NCI-H187 treated with DMSO at 0.1 percent for 48 hours (cell line): ENCODE results near the gene TMEM53.

Experiments used
- DNase-seq: peaks from one replicate; lab custom pipeline; 2025; lab: John Stamatoyannopoulos, UW

TMEM53 gene

DNA sequence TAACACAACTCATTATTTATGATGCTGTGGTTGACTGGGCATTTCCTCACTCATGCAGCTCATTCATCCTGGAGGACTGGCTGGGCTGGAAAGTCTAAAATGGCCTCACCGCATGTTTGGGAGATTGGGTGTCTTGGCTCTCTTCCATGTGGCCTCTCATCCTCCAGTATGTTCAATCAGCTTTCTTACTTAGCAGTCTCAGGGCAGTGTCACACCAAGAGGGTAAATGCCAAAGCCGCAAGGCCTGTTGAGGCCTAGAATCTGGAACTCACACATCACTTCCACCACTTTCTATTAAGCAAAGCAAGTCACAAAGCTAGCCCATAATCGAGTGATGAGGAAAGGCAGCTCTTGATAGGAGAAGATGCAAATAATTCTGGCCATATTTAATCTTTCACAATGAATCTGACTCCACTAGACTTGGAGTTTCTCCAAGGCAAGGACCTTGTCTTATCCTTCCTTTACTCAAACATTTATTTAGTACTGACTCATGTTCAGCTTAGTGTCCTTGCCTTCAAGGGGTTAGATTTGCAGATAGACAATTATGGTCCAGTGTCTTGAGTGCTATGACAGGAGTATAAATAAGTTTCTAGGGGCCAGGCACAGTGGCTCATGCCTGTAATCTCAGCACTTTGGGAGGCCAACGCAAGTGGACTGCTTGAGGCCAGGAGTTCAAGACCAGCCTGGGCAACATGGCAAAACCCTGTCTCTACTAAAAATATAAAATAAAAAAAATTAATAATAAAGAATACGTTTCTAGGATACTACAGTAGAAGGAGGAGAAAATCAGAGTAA is 45.1 kb downstream of the TMEM53 start:
- no peak for DNase-seq

GRCh38 chr1:44625348-44625747 is 48.9 kb downstream of the TMEM53 start:
- no peak for DNase-seq

DNA sequence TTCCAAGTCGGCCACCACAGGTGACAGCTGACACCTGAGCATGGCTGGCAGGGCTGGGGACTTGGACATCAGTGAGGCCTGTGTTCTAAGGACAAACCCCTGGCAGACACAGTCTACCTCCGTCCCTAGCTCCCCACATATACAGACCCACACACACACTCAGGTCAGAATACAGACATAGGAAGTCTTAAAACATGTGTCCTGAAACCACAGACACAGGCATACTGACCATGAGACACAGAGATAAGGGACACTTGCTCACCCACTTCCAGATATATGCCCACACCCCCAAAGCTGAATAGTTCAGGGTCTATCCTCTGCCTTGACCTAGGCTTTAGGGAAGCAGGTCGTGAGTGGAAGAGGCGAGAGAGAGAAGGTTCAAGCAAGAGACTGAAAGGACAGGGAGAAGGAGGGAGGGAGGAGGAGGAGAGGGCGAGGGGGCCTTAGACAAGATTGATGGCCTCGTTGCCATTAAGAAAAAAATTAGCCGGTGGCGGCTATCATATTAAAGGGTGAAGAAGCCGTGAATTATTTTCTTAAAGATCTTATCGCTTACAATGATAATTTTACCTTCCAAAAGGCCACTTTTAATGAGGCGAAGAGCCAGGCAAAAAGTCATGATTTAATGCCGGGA is 49.9 kb downstream of the TMEM53 start:
- no peak for DNase-seq

- no peak for DNase-seq
Measured at GRCh38 chr1:44621841-44622286, 52.4 kb downstream of the TMEM53 start.

GRCh38 chr1:44620072-44620471 is 54.2 kb downstream of the TMEM53 start:
- no peak for DNase-seq

- no peak for DNase-seq
Measured at GRCh38 chr1:44619261-44619900, 54.9 kb downstream of the TMEM53 start.

GRCh38 chr1:44617703-44618029 is 56.6 kb downstream of the TMEM53 start:
- no peak for DNase-seq

DNA sequence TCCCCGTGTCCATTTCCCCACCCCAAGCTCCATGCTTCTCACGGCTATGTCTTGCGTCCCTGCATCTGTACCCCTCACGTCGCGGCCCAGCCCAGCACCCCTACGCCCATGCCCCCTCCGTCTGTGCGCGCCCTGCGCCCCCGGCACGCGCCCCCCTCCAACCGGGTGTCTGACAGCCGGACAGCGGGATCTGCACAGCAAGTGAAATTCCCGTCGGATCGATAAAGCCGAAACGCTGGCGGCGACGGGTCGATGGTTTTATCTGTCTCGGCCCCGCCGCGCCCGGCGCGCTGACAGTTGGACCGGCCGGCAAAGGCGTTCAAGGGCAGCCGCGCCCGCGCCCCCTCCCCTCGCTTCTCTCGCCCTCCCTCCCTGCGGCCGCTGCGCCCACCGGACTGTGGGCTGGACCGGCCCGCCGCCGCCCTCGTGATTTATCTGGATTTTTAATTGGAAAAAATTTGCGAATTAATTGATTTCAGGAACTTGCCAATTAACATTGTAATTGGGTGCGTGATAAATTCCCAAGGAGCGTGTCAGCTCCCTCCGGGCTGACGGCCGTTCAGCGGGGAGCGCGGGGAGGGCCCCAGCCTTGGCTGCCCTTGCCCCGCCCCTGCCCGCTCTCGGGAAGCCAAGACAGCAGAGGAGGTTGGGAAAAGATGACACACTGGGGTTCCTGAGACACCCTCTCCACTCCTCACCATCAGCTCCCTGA is 57.1 kb downstream of the TMEM53 start:
- no peak for DNase-seq

GRCh38 chr1:44616284-44616990 is 57.8 kb downstream of the TMEM53 start:
- DNase-seq, result no peak

DNA sequence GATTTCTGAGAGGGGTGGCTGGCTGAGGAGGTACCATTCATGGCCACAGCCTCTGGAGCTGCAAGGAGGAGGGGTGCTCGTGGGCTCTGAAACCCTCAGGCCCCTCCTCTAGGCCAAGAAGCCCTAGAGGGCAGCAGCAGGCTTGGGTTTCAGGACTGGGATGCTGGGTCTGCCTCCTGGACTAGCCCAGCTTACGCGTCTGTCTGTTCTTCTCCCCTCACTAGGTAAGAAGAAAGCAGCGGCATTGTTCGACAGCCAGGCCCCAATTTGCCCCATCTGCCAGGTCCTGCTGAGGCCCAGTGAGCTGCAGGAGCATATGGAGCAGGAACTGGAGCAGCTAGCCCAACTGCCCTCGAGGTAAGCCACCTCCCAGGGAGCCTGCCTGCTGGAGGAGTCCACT is 60.3 kb downstream of the TMEM53 start:
- DNase-seq, result no peak

DNA sequence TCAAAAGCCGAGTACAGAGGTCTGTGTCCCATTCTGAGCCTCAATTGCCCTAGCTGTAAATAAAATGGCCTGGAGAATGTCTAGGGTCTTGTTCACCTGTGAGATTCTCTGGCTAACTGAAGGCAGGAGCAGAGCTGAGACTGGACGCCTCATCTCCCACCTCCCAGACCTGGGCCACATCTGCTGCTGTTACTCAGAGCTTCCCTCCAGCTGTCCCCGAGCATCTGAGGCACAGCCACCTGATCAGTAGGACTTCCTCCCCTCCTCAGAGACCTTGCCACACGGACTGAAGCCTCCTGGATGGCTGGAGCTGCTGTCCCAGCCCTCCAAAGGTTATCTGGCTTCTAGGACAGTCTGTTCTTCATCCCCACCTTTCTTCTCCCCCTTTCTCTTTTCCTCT is 62.4 kb downstream of the TMEM53 start:
- no peak for DNase-seq

DNA sequence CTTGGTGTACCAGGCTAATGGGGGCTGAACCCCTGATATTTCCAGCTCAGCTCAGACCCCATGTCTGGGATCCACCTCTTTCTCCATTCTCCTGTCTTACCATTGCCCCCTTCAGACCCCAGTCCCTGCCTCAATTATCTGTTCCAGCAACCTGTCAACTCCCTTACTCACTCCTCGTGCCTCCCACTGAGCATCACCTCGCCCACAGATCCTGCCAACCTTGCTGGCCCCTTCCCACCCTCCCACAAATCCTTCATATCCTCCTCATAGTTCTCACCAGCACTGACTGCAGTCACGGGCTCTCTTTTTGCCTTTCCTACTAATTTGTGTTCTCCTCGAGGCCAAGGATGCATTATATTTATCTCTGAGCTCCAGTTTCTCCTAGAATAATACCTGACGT is 62.9 kb downstream of the TMEM53 start:
- DNase-seq, result no peak

DNA sequence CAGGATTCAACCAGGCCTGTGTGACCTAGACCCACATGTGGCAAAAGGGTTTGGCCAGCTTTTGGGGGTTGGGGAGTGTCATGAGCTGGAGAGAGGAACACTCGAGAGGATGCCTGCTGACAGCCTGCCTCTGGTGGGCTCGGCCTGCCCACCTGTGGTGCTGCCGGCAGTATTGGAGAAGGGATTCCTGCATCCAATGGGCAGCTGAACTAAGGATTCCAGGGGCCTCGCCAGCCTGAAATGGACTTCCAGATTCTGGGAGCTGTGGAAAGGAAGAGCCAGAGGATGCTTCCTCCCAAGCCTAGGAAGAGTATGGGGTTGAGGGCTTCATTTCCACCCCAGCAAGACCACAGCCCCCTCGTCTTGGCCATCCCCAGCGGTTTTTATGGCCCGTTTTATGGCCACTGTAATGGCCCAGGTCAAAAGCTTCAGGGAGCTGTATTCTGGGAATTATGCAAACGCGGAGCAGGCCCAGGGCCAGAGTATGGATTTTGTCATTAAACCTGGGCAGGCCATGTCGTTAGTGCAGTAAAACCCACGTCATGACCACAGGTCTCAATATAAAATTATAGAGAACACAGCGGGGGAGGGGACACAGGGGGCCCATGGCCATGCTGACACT is 63.6 kb downstream of the TMEM53 start:
- no peak for DNase-seq

- no peak for DNase-seq
Measured at GRCh38 chr1:44609768-44610526, 64.3 kb downstream of the TMEM53 start.

DNA sequence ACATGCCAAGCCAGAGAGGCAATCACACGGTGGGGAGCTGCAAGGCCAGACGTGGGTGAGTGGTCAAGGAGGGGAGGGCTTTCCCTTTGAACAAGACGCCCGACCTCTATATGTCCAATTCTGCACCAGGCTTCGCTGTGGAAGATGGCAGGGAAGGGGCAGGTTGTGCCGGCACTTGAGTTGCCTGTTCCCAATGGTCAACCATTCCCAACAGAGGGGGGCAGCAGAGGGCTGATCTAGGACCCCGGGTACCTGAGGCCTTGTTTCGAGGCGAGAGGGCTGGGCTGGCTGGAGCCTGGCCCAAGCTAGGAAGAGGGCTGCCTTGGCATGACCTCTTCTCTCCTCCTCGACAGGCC is 64.9 kb downstream of the TMEM53 start:
- no peak for DNase-seq

DNA sequence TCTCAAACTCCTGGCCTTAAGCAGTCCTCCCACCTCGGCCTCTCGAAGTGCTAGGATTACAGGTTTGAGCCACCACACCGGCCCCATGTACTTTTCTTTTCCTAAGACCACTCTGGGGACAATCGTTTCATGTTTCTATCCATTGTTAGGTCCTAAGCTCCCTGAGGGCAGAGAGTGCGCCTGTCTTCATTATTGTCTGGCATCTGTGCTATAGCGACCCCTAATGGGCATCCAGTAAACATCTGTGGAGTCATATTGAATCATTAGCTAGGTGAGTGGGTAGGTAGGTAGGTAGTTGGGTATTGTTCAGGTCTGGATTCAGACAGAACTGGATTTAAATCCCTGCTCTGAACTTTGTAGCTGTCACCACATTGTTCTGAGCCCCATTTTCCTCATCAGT is 66.1 kb downstream of the TMEM53 start:
- DNase-seq, result no peak

- no peak for DNase-seq
Measured at GRCh38 chr1:44606701-44607281, 67.5 kb downstream of the TMEM53 start.

GRCh38 chr1:44605914-44606615 is 68.2 kb downstream of the TMEM53 start:
- no peak for DNase-seq

DNA sequence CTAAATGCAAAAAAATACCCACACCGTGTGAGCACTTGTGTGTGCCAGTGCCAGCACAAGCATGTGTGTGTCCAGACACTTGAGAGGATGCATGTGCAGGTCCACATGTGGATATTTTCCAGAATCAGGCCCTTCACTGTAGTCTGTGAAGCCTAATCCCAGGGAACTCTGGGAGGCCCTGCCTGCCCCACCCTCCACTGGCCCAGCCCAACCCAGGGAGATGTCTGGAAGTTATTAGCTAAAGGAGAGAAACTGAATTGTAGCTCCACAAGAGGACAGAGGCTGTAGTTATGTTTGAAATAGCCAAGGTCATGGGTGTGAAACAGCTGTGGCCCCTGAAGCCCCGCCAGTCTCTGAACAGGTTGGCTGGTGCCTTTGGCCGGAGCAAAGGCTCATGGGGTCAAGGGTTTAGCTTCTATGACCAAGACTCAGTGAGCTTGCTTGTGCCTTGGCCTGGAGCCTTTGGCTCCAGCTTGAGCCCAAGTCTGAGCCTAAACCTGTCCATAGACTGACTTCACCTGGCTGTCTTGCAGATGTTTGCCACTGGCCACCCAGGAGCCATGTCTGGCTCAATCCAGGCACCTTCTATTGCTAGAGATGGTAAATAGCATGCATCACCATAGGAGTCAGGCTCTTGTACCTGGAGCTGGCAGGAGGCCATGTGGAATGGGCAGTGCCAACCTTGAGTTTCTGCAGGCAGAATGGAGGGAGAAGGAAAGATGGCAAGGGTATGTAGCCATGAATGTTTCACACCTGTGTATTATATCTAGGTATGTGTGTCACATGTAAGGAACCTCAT is 69.9 kb downstream of the TMEM53 start:
- DNase-seq, result no peak
